Esophagus squamous epithelium (tissue), 4 donors: ENCODE measurements around the gene APBA2.

Source experiments
- CTCF ChIP-seq, 6 experiments: fragments of 450-650 bp in 4 of 6; fragments of 200-600 bp in 2 of 6; sonication (generic) in 2 of 6; IDR thresholded peaks; one replicate each; pipeline ENCODE4 v1.5.1; 2016 to 2019; ENCODE audit warnings: antibody characterized with exemption in 6 of 6, mild to moderate bottlenecking in 4 of 6, moderate library complexity in 4 of 6
- POLR2A ChIP-seq, 4 donors: fragments of 450-650 bp; IDR thresholded peaks; one replicate each; pipeline ENCODE4 v1.6.1; 2017; ENCODE audit warnings: antibody characterized with exemption in 4 of 4, mild to moderate bottlenecking in 4 of 4, moderate library complexity in 3 of 4

DNA sequence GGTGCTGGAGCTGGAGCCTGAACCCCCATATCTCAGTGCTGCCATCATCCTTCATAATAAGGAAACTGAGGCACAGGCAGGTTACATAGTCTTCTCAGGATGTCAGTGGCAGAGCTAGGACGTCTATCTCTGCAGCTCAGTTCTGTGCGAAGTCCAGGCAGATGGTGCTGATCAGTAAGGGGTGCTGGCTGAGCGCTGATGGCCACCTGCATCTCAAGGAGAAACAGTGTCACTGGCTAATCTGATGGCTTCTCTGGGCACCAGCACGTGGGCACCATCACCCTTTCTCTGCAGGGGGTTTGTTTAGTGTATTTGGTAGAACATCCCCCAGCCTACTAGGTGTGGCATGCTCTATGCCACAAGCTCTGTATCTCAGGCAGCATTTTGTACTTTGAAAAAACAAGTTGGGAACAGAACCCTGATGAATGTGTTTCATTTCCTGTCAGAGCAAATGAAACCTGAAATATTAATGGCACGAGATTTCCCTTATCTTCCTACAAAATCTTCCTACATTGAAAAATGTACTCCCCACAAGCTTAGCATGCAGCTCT lies 35.1 kb downstream of the APBA2 start:
- TF ChIP-seq CTCF (IDR thresholded peaks at IDR 0.05) (no peak), POLR2A (IDR thresholded peaks at IDR 0.05) (no peak)
